Fibroblast of mammary gland (primary cell): ENCODE data around the gene JMJD4.

Experiments
- DNase-seq: peaks from one replicate; pipeline ENCODE4 v3.0.0-alpha.2; 2010; ENCODE audit warnings: low read depth
- H3K4me3 ChIP-seq: 2 replicates; pipeline ENCODE4 v1.5.1; 2011; ENCODE audit warnings: low read depth, mild to moderate bottlenecking, low read length, moderate library complexity; ENCODE audit not compliant: control insufficient read depth
- CTCF ChIP-seq: conservative IDR thresholded peaks from 2 replicates; pipeline ENCODE4 v1.5.1; 2011; ENCODE audit warnings: low read depth, low read length, inconsistent platforms; ENCODE audit not compliant: control insufficient read depth, insufficient read depth

The JMJD4 gene

GRCh38 chr1:227685807-227686206 is 49.3 kb downstream of the JMJD4 start:
- TF ChIP-seq CTCF, result no peak
- H3K4me3 ChIP-seq, result no peak overlapping the region
- no peak for DNase-seq
